Muscle layer of duodenum (tissue), 2 donors: ENCODE results near the gene MAP1LC3B2.

Experiments used
- H3K27ac ChIP-seq: one replicate; pipeline ENCODE4 v1.7.0; 2013; ENCODE audit warnings: mild to moderate bottlenecking, low read length
- H3K27me3 ChIP-seq: one replicate; pipeline ENCODE4 v1.7.0; 2013; ENCODE audit warnings: low read depth, mild to moderate bottlenecking, control low read depth, low read length
- H3K36me3 ChIP-seq, 2 donors: one replicate each; pipeline ENCODE4 v1.7.0; 2013; ENCODE audit warnings: low read length in 2 of 2, control low read depth in 1 of 2, mild to moderate bottlenecking in 1 of 2; ENCODE audit not compliant: insufficient read depth in 2 of 2, control insufficient read depth in 1 of 2
- H3K4me1 ChIP-seq, 2 donors: one replicate each; pipeline ENCODE4 v1.7.0; 2013; ENCODE audit warnings: low read length in 2 of 2, mild to moderate bottlenecking in 2 of 2, control low read depth in 1 of 2, moderate library complexity in 1 of 2; ENCODE audit not compliant: insufficient read depth in 2 of 2, control insufficient read depth in 1 of 2
- H3K4me3 ChIP-seq, 2 donors: one replicate each; pipeline ENCODE4 v1.7.0; 2013; ENCODE audit warnings: low read length in 2 of 2, low read depth in 1 of 2, mild to moderate bottlenecking in 1 of 2
- H3K9me3 ChIP-seq, 2 donors: one replicate each; pipeline ENCODE4 v1.7.0; 2013; ENCODE audit warnings: low read length in 2 of 2, control low read depth in 1 of 2, mild to moderate bottlenecking in 1 of 2; ENCODE audit not compliant: control insufficient read depth in 1 of 2
- donor health status: healthy.

Gene MAP1LC3B2

GRCh38 chr12:116528498-116528897 is 30.7 kb upstream of the MAP1LC3B2 start:
- Histone ChIP-seq H3K27ac (peak overlapping the region; percentile 29), H3K36me3 (no peaks in the 10 kb centered on the region), H3K4me3 (no peak overlapping the region), H3K4me1 (peaks cover 5 to 10% of the 10 kb centered on the region in 2 donors), H3K9me3 (no peaks in the 10 kb centered on the region), H3K27me3 (no peaks in the 10 kb centered on the region)

- H3K9me3 ChIP-seq, result no peaks in the 10 kb centered on the region
- H3K36me3 ChIP-seq, result no peaks in the 10 kb centered on the region
- H3K27me3 ChIP-seq, result no peaks in the 10 kb centered on the region
- H3K27ac ChIP-seq, result peak overlapping the region; percentile 29
- H3K4me3 ChIP-seq, result no peak overlapping the region
- peaks cover 5 to 10% of the 10 kb centered on the region in 2 donors for H3K4me1 ChIP-seq
Observed at GRCh38 chr12:116529048-116529447, 30.1 kb upstream of the MAP1LC3B2 start.

GRCh38 chr12:116529686-116530085 is 29.5 kb upstream of the MAP1LC3B2 start:
- H3K36me3 ChIP-seq, result no peaks in the 10 kb centered on the region
- no peak overlapping the region for H3K4me3 ChIP-seq
- H3K4me1 ChIP-seq, result peaks cover 5 to 12% of the 10 kb centered on the region in 2 donors
- no peaks in the 10 kb centered on the region for H3K27me3 ChIP-seq
- no peaks in the 10 kb centered on the region for H3K9me3 ChIP-seq
- no peak overlapping the region for H3K27ac ChIP-seq

- no peaks in the 10 kb centered on the region for H3K9me3 ChIP-seq
- H3K36me3 ChIP-seq, result no peaks in the 10 kb centered on the region
- H3K4me3 ChIP-seq, result no peak overlapping the region
- peaks cover 7 to 15% of the 10 kb centered on the region in 2 donors for H3K4me1 ChIP-seq
- no peaks in the 10 kb centered on the region for H3K27me3 ChIP-seq
- no peak overlapping the region for H3K27ac ChIP-seq
Observed at GRCh38 chr12:116532428-116532827, 26.8 kb upstream of the MAP1LC3B2 start.

GRCh38 chr12:116532986-116533342 is 26.2 kb upstream of the MAP1LC3B2 start:
- H3K27me3 ChIP-seq, result no peaks in the 10 kb centered on the region
- no peak overlapping the region for H3K27ac ChIP-seq
- H3K9me3 ChIP-seq, result no peaks in the 10 kb centered on the region
- H3K36me3 ChIP-seq, result no peaks in the 10 kb centered on the region
- H3K4me1 ChIP-seq, result peaks cover 9 to 15% of the 10 kb centered on the region in 2 donors
- peak overlapping the region; percentile 71 for H3K4me3 ChIP-seq

GRCh38 chr12:116533343-116534251 is 25.6 kb upstream of the MAP1LC3B2 start:
- H3K27me3 ChIP-seq, result no peaks in the 10 kb centered on the region
- H3K9me3 ChIP-seq, result no peaks in the 10 kb centered on the region
- H3K4me3 ChIP-seq, result peak overlapping the region; percentile 71
- peak overlapping the region; percentile 27 for H3K27ac ChIP-seq
- peaks cover 9 to 17% of the 10 kb centered on the region in 2 donors for H3K4me1 ChIP-seq
- H3K36me3 ChIP-seq, result no peaks in the 10 kb centered on the region

GRCh38 chr12:116534311-116535121 is 24.7 kb upstream of the MAP1LC3B2 start:
- Histone ChIP-seq H3K27ac (peak overlapping the region; percentile 62), H3K4me1 (peaks cover 8 to 22% of the 10 kb centered on the region in 2 donors), H3K9me3 (no peaks in the 10 kb centered on the region), H3K27me3 (no peaks in the 10 kb centered on the region), H3K36me3 (no peaks in the 10 kb centered on the region), H3K4me3 (peak overlapping the region; percentile 71)

- Histone ChIP-seq H3K27ac (no peak overlapping the region), H3K4me3 (no peak overlapping the region), H3K4me1 (peaks cover 10 to 29% of the 10 kb centered on the region in 2 donors), H3K27me3 (no peaks in the 10 kb centered on the region), H3K36me3 (no peaks in the 10 kb centered on the region), H3K9me3 (no peaks in the 10 kb centered on the region)
Observed at GRCh38 chr12:116535241-116535640, 23.9 kb upstream of the MAP1LC3B2 start.

GRCh38 chr12:116537101-116537904 is 21.9 kb upstream of the MAP1LC3B2 start:
- Histone ChIP-seq H3K36me3 (no peaks in the 10 kb centered on the region), H3K4me3 (no peak overlapping the region), H3K4me1 (peaks cover 10 to 34% of the 10 kb centered on the region in 2 donors), H3K9me3 (no peaks in the 10 kb centered on the region), H3K27ac (no peak overlapping the region), H3K27me3 (no peaks in the 10 kb centered on the region)

- Histone ChIP-seq H3K9me3 (no peaks in the 10 kb centered on the region), H3K27ac (peak overlapping the region; percentile 31), H3K4me3 (no peak overlapping the region), H3K27me3 (no peaks in the 10 kb centered on the region), H3K36me3 (no peaks in the 10 kb centered on the region), H3K4me1 (peaks cover 10 to 29% of the 10 kb centered on the region in 2 donors)
Observed at GRCh38 chr12:116538076-116538591, 21.0 kb upstream of the MAP1LC3B2 start.
